Neural crest cell (in vitro differentiated cells): ENCODE results near the gene C1orf56. TPM values are rescaled to one million over a fixed set of nuclear protein-coding genes. Genes with fewer than 3 reads are reported as not detected.

Experiments
- DNase-seq: peaks from one replicate; pipeline ENCODE4 v3.0.0; 2021; ENCODE audit warnings: low read depth, mixed read lengths, low spot score
- H3K27ac Mint-ChIP-seq: one replicate; pipeline ENCODE4 v1.8.0; 2021; ENCODE audit warnings: mild to moderate bottlenecking, mixed read lengths; ENCODE audit not compliant: unreplicated experiment
- H3K27me3 Mint-ChIP-seq: 2 replicates; pipeline ENCODE4 v1.8.0; 2021; ENCODE audit warnings: low read depth, mild to moderate bottlenecking, mixed read lengths
- H3K36me3 Mint-ChIP-seq: 2 replicates; pipeline ENCODE4 v1.8.0; 2021; ENCODE audit warnings: low read depth, mild to moderate bottlenecking, mixed read lengths
- H3K4me1 Mint-ChIP-seq: 2 replicates; pipeline ENCODE4 v1.8.0; 2021; ENCODE audit warnings: mixed read lengths
- H3K4me3 Mint-ChIP-seq: one replicate; pipeline ENCODE4 v1.8.0; 2021; ENCODE audit warnings: mild to moderate bottlenecking, mixed read lengths
- H3K9me3 Mint-ChIP-seq: 2 replicates; pipeline ENCODE4 v1.8.0; 2021; ENCODE audit warnings: mixed read lengths
- CTCF ChIP-seq: fragments of 200-600 bp; sonication (generic); conservative IDR thresholded peaks from 2 replicates; pipeline ENCODE4 v1.5.0; 2021; ENCODE audit warnings: antibody characterized with exemption, mild to moderate bottlenecking
- total RNA-seq: library from RNA; stranded (reverse); gene quantifications from 2 replicates; pipeline ENCODE4 v1.2.1, GENCODE V29; 2021

C1orf56 gene
- total RNA-seq, 1 donor from 2014 or later, result 6.3 TPM

DNA sequence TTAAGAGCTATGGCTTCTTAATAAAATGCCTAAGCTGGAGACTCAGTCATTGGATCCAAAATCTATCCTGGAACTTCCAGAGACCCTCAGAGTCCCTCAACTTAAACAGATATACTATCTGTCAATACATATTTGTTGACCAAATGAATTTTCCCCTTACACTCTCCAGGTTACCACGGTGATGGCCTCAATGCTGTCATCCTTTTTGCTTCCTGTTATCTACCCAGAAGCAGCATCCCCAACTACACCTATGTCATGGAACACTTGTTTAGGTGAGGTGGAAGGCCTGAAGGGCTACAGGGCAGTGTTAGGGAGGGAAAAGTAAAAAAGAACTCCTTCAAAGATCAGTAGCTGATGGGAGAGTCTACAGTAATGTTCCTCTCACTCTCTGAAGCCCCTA, 4.4 kb upstream of the C1orf56 start:
- Mint-ChIP-seq H3K4me3 (no peak overlapping the region), H3K27ac (no peak overlapping the region), H3K36me3 (no peaks in the 10 kb centered on the region), H3K4me1 (peaks cover 9% of the 10 kb centered on the region), H3K27me3 (no peaks in the 10 kb centered on the region), H3K9me3 (no peaks in the 10 kb centered on the region)
- no peak for DNase-seq
- no peak for TF ChIP-seq CTCF

GRCh38 chr1:151047925-151048644, 534 bp downstream of the C1orf56 start:
- peak; percentile 67 for TF ChIP-seq CTCF
- H3K36me3 Mint-ChIP-seq, result no peaks in the 10 kb centered on the region
- H3K4me3 Mint-ChIP-seq, result peak overlapping the region; percentile 97
- no peaks in the 10 kb centered on the region for H3K27me3 Mint-ChIP-seq
- H3K9me3 Mint-ChIP-seq, result no peaks in the 10 kb centered on the region
- DNase-seq, result peak; percentile 64
- H3K4me1 Mint-ChIP-seq, result peaks cover 30% of the 10 kb centered on the region
- peak overlapping the region; percentile 97 for H3K27ac Mint-ChIP-seq

DNA sequence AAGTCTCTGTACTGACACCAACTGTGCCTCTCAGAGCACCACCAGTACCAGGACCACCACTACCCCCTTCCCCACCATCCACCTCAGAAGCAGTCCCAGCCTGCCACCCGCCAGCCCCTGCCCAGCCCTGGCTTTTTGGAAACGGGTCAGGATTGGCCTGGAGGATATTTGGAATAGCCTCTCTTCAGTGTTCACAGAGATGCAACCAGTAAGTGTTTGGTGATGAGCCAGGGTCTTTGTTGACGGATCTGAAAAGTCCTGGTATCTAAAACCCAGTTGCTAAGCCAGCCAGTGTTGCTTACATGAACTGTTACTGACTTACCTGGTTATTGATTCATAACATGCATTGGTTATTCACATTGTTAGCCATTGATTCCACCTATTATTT, 1.1 kb downstream of the C1orf56 start:
- Mint-ChIP-seq H3K9me3 (no peaks in the 10 kb centered on the region), H3K27ac (peak overlapping the region; percentile 6), H3K36me3 (no peaks in the 10 kb centered on the region), H3K4me1 (peaks cover 30% of the 10 kb centered on the region), H3K27me3 (no peaks in the 10 kb centered on the region), H3K4me3 (peak overlapping the region; percentile 97)
- TF ChIP-seq CTCF, result peak; percentile 8
- DNase-seq, result no peak

- no peak for TF ChIP-seq CTCF
- H3K4me1 Mint-ChIP-seq, result peaks cover 30% of the 10 kb centered on the region
- no peak overlapping the region for H3K27ac Mint-ChIP-seq
- no peak for DNase-seq
- H3K27me3 Mint-ChIP-seq, result no peaks in the 10 kb centered on the region
- H3K4me3 Mint-ChIP-seq, result peak overlapping the region; percentile 97
- no peaks in the 10 kb centered on the region for H3K9me3 Mint-ChIP-seq
- peaks cover 3% of the 10 kb centered on the region for H3K36me3 Mint-ChIP-seq
Measured at GRCh38 chr1:151049458-151049857, 1.9 kb downstream of the C1orf56 start.

DNA sequence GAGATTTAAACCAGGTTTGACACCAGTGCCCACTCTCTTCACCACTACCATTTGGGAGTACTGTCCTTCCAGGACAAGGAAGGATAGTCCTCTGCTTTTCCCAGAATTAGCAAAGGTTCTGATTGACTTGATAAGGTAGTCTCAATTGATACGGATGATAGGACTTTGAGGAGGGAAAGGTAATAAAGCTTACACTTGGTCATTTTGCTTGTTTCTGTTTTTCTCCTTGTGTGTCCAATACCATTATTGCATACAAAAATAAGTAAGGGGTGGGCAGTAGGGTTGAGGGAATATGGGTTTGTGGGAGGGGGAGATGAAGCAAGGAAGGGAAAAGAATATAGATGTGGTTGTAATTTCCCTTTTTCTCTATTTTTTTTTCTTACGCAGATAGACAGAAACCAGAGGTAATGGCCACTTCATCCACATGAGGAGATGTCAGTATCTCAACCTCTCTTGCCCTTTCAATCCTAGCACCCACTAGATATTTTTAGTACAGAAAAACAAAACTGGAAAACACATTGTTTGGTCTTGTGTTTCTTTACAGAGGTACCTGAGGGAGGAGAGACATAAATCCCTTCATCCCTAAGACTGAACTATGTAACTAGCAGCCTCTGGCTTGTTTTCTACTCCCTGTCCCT, 2.6 kb downstream of the C1orf56 start:
- no peak overlapping the region for H3K27ac Mint-ChIP-seq
- no peak for DNase-seq
- TF ChIP-seq CTCF, result no peak
- H3K4me1 Mint-ChIP-seq, result peaks cover 30% of the 10 kb centered on the region
- no peaks in the 10 kb centered on the region for H3K9me3 Mint-ChIP-seq
- no peaks in the 10 kb centered on the region for H3K27me3 Mint-ChIP-seq
- H3K36me3 Mint-ChIP-seq, result peaks cover 9% of the 10 kb centered on the region
- H3K4me3 Mint-ChIP-seq, result peak overlapping the region; percentile 97
